GM23338 (cell line): ENCODE measurements around the gene PPP1R2. TPM values are rescaled to one million over a fixed set of nuclear protein-coding genes. Genes with fewer than 3 reads are reported as not detected.

Experiments
- ATAC-seq: fragments of 200-7000 bp; cut with Tn5 transposase; 3 replicates; pipeline ENCODE4 v1.9.1; 2020
- DNase-seq: peaks from one replicate; pipeline ENCODE4 v3.0.0-alpha.2; 2015; ENCODE audit warnings: low spot score
- H2AFZ ChIP-seq: fragments of 200-600 bp; sonication (generic); 2 replicates; pipeline ENCODE4 v1.8.0; 2016; ENCODE audit warnings: antibody characterized with exemption, mild to moderate bottlenecking, moderate library complexity
- H3F3A ChIP-seq: fragments of 200-600 bp; sonication (generic); replicated peaks from 2 replicates; pipeline ENCODE4 v1.8.0; 2017; ENCODE audit warnings: antibody characterized with exemption, mixed run types, low read depth
- H3K27ac ChIP-seq: fragments of 200-600 bp; sonication (generic); 2 replicates; pipeline ENCODE4 v1.6.1; 2016; ENCODE audit warnings: low read depth
- H3K27me3 ChIP-seq: fragments of 200-600 bp; sonication (generic); 2 replicates; pipeline ENCODE4 v1.8.0; 2016; ENCODE audit warnings: mild to moderate bottlenecking, mixed run types, moderate library complexity; ENCODE audit not compliant: insufficient read depth
- H3K36me3 ChIP-seq: fragments of 200-600 bp; sonication (generic); 2 replicates; pipeline ENCODE4 v1.8.0; 2016; ENCODE audit warnings: mild to moderate bottlenecking; ENCODE audit not compliant: insufficient read depth
- H3K4me1 ChIP-seq: fragments of 200-600 bp; sonication (generic); 2 replicates; pipeline ENCODE4 v1.8.0; 2016; ENCODE audit warnings: mild to moderate bottlenecking, moderate library complexity; ENCODE audit not compliant: insufficient read depth
- H3K4me2 ChIP-seq: fragments of 200-600 bp; sonication (generic); 2 replicates; pipeline ENCODE4 v1.7.1; 2017; ENCODE audit warnings: mixed run types
- H3K4me3 ChIP-seq: fragments of 200-600 bp; sonication (generic); 2 replicates; pipeline ENCODE4 v1.6.1; 2016; ENCODE audit warnings: mixed run types
- H3K79me2 ChIP-seq: fragments of 200-600 bp; sonication (generic); replicated peaks from 2 replicates; pipeline ENCODE4 v1.8.0; 2017; ENCODE audit warnings: mild to moderate bottlenecking; ENCODE audit not compliant: insufficient read depth
- H3K9me2 ChIP-seq: fragments of 200-600 bp; sonication (generic); 2 replicates; pipeline ENCODE4 v1.8.0; 2017; ENCODE audit not compliant: insufficient read depth
- H4K20me1 ChIP-seq: fragments of 200-600 bp; sonication (generic); replicated peaks from 2 replicates; pipeline ENCODE4 v1.8.0; 2017; ENCODE audit warnings: mild to moderate bottlenecking; ENCODE audit not compliant: insufficient read depth
- H3K27ac Mint-ChIP-seq: 2 replicates; pipeline ENCODE4 v1.8.0; 2020; ENCODE audit warnings: inconsistent platforms, mild to moderate bottlenecking, moderate library complexity, mixed read lengths
- H3K27me3 Mint-ChIP-seq: 3 replicates; pipeline ENCODE4 v1.8.0; 2022; ENCODE audit warnings: low read depth, mild to moderate bottlenecking, moderate library complexity, mixed read lengths, inconsistent platforms; ENCODE audit not compliant: insufficient read depth, poor library complexity
- H3K36me3 Mint-ChIP-seq: 3 replicates; pipeline ENCODE4 v1.8.0; 2021; ENCODE audit warnings: low read depth, mild to moderate bottlenecking, inconsistent platforms, moderate library complexity, mixed read lengths
- H3K4me1 Mint-ChIP-seq: 3 replicates; pipeline ENCODE4 v1.8.0; 2020; ENCODE audit warnings: mild to moderate bottlenecking, inconsistent platforms, mixed read lengths
- H3K4me3 Mint-ChIP-seq: 3 replicates; pipeline ENCODE4 v1.8.0; 2021; ENCODE audit warnings: moderate library complexity, mild to moderate bottlenecking, inconsistent platforms, mixed read lengths
- H3K9me3 Mint-ChIP-seq: 3 replicates; pipeline ENCODE4 v1.8.0; 2020; ENCODE audit warnings: moderate library complexity, mild to moderate bottlenecking, inconsistent platforms, mixed read lengths
- CREB1 ChIP-seq: fragments of 250-450 bp; sonication (Bioruptor Pico); IDR thresholded peaks from 2 replicates; pipeline ENCODE4 v1.5.0; 2020; ENCODE audit warnings: low read depth, mild to moderate bottlenecking, moderate library complexity
- CTCF ChIP-seq, 2 experiments: fragments of 200-600 bp in 1 of 2; sonication (generic) in 1 of 2; conservative IDR thresholded peaks; 2 replicates each; pipeline versions ENCODE4 v1.5.1 to v1.6.1; 2016 to 2017; ENCODE audit warnings: antibody characterized with exemption in 2 of 2, low read depth in 2 of 2, mild to moderate bottlenecking in 2 of 2, moderate library complexity in 1 of 2
- EZH2 ChIP-seq: fragments of 200-600 bp; sonication (generic); IDR thresholded peaks from one replicate; pipeline ENCODE4 v1.8.0; 2017; ENCODE audit warnings: antibody characterized with exemption, mild to moderate bottlenecking, low read depth; ENCODE audit not compliant: unreplicated experiment
- EZH2phosphoT487 ChIP-seq: fragments of 200-600 bp; sonication (generic); IDR thresholded peaks from one replicate; pipeline ENCODE4 v1.8.1; 2018; ENCODE audit warnings: antibody characterized with exemption; ENCODE audit not compliant: unreplicated experiment
- JUNB ChIP-seq: IDR thresholded peaks from one replicate; pipeline ENCODE4 v1.6.1; 2016; ENCODE audit warnings: antibody characterized with exemption; ENCODE audit not compliant: unreplicated experiment
- NANOG ChIP-seq: IDR thresholded peaks from 2 replicates; pipeline ENCODE4 v1.6.1; 2016; ENCODE audit warnings: antibody characterized with exemption, borderline replicate concordance
- REST ChIP-seq: IDR thresholded peaks from one replicate; pipeline ENCODE4 v1.6.1; 2018; ENCODE audit warnings: antibody characterized with exemption; ENCODE audit not compliant: unreplicated experiment
- STAT1 ChIP-seq: IDR thresholded peaks from one replicate; pipeline ENCODE4 v1.6.1; 2016; ENCODE audit warnings: antibody characterized with exemption; ENCODE audit not compliant: unreplicated experiment
- ZNF114 ChIP-seq: fragments of 250-450 bp; sonication (Bioruptor Pico); IDR thresholded peaks from 2 replicates; pipeline ENCODE4 v1.5.0; 2020; ENCODE audit warnings: mild to moderate bottlenecking, moderate library complexity
- ZNF331 ChIP-seq: fragments of 250-450 bp; sonication (Bioruptor Pico); IDR thresholded peaks from 2 replicates; pipeline ENCODE4 v1.5.0; 2020; ENCODE audit warnings: low read depth, mild to moderate bottlenecking, moderate library complexity
- polyA plus RNA-seq: library from polyadenylated mRNA; unstranded; fragments of >200 nt; fragmentation: Nextera tagmentation; extraction: Ambion mirVana; gene quantifications from 2 replicates; pipeline ENCODE4 v1.2.1, GENCODE V29; 2016
- total RNA-seq: library from RNA; depleted of rRNA; stranded (reverse); fragments of >200 nt; shearing (Covaris generic); gene quantifications from 2 replicates; pipeline ENCODE4 v1.2.3, GENCODE V29; 2014
- TF ChIP-seq, protein P1 (sequence below): IDR thresholded peaks from 2 replicates; pipeline ENCODE4 v1.6.1; 2016; ENCODE audit warnings: antibody characterized with exemption

PPP1R2 gene
- total and polyA plus RNA-seq, 2 experiments from 2014 or later = 45.9 to 46.8 TPM

DNA sequence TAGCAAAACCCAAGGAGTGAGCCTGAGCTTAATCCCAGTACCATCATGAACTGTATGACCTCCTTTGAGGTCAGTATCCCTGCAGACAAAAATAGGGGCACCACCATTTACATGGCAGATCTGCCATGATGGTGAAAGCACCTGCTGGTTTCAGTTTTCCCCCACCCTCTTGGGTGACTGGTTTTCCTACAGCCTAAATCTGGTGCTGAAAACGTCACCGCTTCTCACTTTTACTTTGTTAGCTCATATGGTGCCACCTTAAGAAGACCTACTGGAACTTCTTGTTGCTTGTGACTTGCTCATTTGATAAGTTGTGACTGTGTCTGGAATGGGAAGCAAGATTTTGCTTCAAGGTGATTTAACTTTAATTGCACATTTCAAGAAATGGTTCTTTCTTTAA is 5.1 kb downstream of the PPP1R2 start:
- H3K36me3 ChIP-seq = no peaks in the 10 kb centered on the region
- TF ChIP-seq NANOG (no peak), STAT1 (no peak), REST (no peak), EZH2phosphoT487 (no peak), CREB1 (CRISPR knock-in tag) (no peak), ZNF331 (no peak), CTCF (conservative IDR thresholded peaks at IDR 0.05; ENCODE audit: low read depth in 2 of 2) (no peak), EZH2 (no peak), JUNB (no peak), ZNF114 (no peak)
- TF ChIP-seq, protein P1, sequence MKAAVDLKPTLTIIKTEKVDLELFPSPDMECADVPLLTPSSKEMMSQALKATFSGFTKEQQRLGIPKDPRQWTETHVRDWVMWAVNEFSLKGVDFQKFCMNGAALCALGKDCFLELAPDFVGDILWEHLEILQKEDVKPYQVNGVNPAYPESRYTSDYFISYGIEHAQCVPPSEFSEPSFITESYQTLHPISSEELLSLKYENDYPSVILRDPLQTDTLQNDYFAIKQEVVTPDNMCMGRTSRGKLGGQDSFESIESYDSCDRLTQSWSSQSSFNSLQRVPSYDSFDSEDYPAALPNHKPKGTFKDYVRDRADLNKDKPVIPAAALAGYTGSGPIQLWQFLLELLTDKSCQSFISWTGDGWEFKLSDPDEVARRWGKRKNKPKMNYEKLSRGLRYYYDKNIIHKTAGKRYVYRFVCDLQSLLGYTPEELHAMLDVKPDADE = no peak
- H3K79me2 ChIP-seq = peaks cover 90% of the 10 kb centered on the region
- DNase-seq (no peak), ATAC-seq (no peak)
- peaks cover 3% of the 10 kb centered on the region; the same call in 1 of the 3 replicates for H3K36me3 Mint-ChIP-seq
- H3K27me3 ChIP-seq = peaks cover 10% of the 10 kb centered on the region; the same call in 1 of the 2 replicates
- no peak overlapping the region for H3K4me3 Mint-ChIP-seq
- H3K9me2 ChIP-seq = no peaks in the 10 kb centered on the region
- H3K27ac Mint-ChIP-seq = no peak overlapping the region
- no peak overlapping the region for H2AFZ ChIP-seq
- H3K4me3 ChIP-seq = no peak overlapping the region
- H3K4me2 ChIP-seq = no peak overlapping the region
- H3F3A ChIP-seq = no peaks in the 10 kb centered on the region
- peaks cover 14% of the 10 kb centered on the region; the same call in 2 of the 3 replicates for H3K4me1 Mint-ChIP-seq
- no peaks in the 10 kb centered on the region for H3K27me3 Mint-ChIP-seq
- H3K4me1 ChIP-seq = peaks cover 15% of the 10 kb centered on the region
- no peaks in the 10 kb centered on the region for H3K9me3 Mint-ChIP-seq
- no peak overlapping the region for H3K27ac ChIP-seq
- peaks cover 21% of the 10 kb centered on the region for H4K20me1 ChIP-seq
